H9 (cell line): ENCODE measurements around the gene SELPLG. TPM values are rescaled to one million over a fixed set of nuclear protein-coding genes. Genes with fewer than 3 reads are reported as not detected.

ENCODE experiments used
- DNase-seq: peaks from one replicate; pipeline ENCODE4 v3.0.0-alpha.2; 2017
- H2AFZ ChIP-seq: one replicate; pipeline ENCODE4 v1.6.1; 2013; ENCODE audit warnings: mild to moderate bottlenecking, low read length, control low read depth, moderate library complexity
- H2AK5ac ChIP-seq: 2 replicates; pipeline ENCODE4 v1.6.1; 2013; ENCODE audit warnings: low read length, control low read depth, mixed read lengths; ENCODE audit not compliant: insufficient read length
- H2BK120ac ChIP-seq: one replicate; pipeline ENCODE4 v1.6.1; 2013; ENCODE audit warnings: low read depth, mild to moderate bottlenecking, low read length, control low read depth, inconsistent platforms; ENCODE audit not compliant: poor library complexity, severe bottlenecking
- H2BK12ac ChIP-seq: 2 replicates; pipeline ENCODE4 v1.6.1; 2013; ENCODE audit warnings: low read length, control low read depth, mixed read lengths, low read depth; ENCODE audit not compliant: insufficient read length
- H2BK15ac ChIP-seq: 2 replicates; pipeline ENCODE4 v1.6.1; 2013; ENCODE audit warnings: low read depth, low read length, control low read depth
- H2BK20ac ChIP-seq: one replicate; pipeline ENCODE4 v1.6.1; 2013; ENCODE audit warnings: low read depth, mild to moderate bottlenecking, low read length, control low read depth, inconsistent platforms; ENCODE audit not compliant: poor library complexity, severe bottlenecking
- H2BK5ac ChIP-seq: 2 replicates; pipeline ENCODE4 v1.6.1; 2013; ENCODE audit warnings: low read length, control low read depth, mixed read lengths; ENCODE audit not compliant: insufficient read length
- H3K14ac ChIP-seq: 2 replicates; pipeline ENCODE4 v1.6.1; 2013; ENCODE audit warnings: low read length, control low read depth; ENCODE audit not compliant: insufficient read depth
- H3K18ac ChIP-seq: 2 replicates; pipeline ENCODE4 v1.6.1; 2013; ENCODE audit warnings: low read depth, mild to moderate bottlenecking, mixed read lengths, low read length, control low read depth; ENCODE audit not compliant: insufficient read length
- H3K23ac ChIP-seq: 2 replicates; pipeline ENCODE4 v1.6.1; 2013; ENCODE audit warnings: low read length, control low read depth, mixed read lengths, low read depth; ENCODE audit not compliant: insufficient read length
- H3K23me2 ChIP-seq: 2 replicates; pipeline ENCODE4 v1.6.1; 2013; ENCODE audit warnings: low read depth, mild to moderate bottlenecking, mixed read lengths, low read length, control low read depth; ENCODE audit not compliant: insufficient read length, poor library complexity, severe bottlenecking
- H3K27ac ChIP-seq: 2 replicates; pipeline ENCODE4 v1.5.1; 2013; ENCODE audit warnings: low read length, control low read depth, mixed read lengths, low read depth; ENCODE audit not compliant: insufficient read length
- H3K27me3 ChIP-seq: 2 replicates; pipeline ENCODE4 v1.6.1; 2013; ENCODE audit warnings: low read length, control low read depth, inconsistent platforms; ENCODE audit not compliant: insufficient read depth
- H3K4ac ChIP-seq: 2 replicates; pipeline ENCODE4 v1.6.1; 2013; ENCODE audit warnings: low read depth, mild to moderate bottlenecking, control low read depth, inconsistent platforms, low read length, moderate library complexity
- H3K4me1 ChIP-seq: 2 replicates; pipeline ENCODE4 v1.6.1; 2013; ENCODE audit warnings: low read length, control low read depth, inconsistent platforms; ENCODE audit not compliant: insufficient read depth
- H3K4me2 ChIP-seq: 2 replicates; pipeline ENCODE4 v1.6.1; 2013; ENCODE audit warnings: low read length, control low read depth, mixed read lengths; ENCODE audit not compliant: insufficient read length, insufficient read depth
- H3K56ac ChIP-seq: 2 replicates; pipeline ENCODE4 v1.6.1; 2013; ENCODE audit warnings: low read depth, mild to moderate bottlenecking, mixed read lengths, low read length, control low read depth; ENCODE audit not compliant: insufficient read length
- H3K79me1 ChIP-seq: 2 replicates; pipeline ENCODE4 v1.6.1; 2013; ENCODE audit warnings: low read depth, mild to moderate bottlenecking, moderate library complexity, low read length, control low read depth, inconsistent platforms; ENCODE audit not compliant: insufficient read depth, poor library complexity, severe bottlenecking
- H3K79me2 ChIP-seq: 2 replicates; pipeline ENCODE4 v1.6.1; 2013; ENCODE audit warnings: low read length, control low read depth, inconsistent platforms; ENCODE audit not compliant: insufficient read depth
- H3K9ac ChIP-seq: 2 replicates; pipeline ENCODE4 v1.6.1; 2013; ENCODE audit warnings: low read length, control low read depth, mixed read lengths; ENCODE audit not compliant: insufficient read length; ENCODE audit errors: extremely low read depth
- H3K9me3 ChIP-seq: one replicate; pipeline ENCODE4 v1.6.1; 2013; ENCODE audit warnings: low read depth, low read length, inconsistent platforms; ENCODE audit not compliant: control insufficient read depth
- H3T11ph ChIP-seq: one replicate; pipeline ENCODE4 v1.6.1; 2013; ENCODE audit warnings: mild to moderate bottlenecking, low read length, control low read depth, inconsistent platforms
- H4K20me1 ChIP-seq: one replicate; pipeline ENCODE4 v1.6.1; 2013; ENCODE audit not compliant: control insufficient read depth, insufficient read length, insufficient read depth
- H4K5ac ChIP-seq: 2 replicates; pipeline ENCODE4 v1.6.1; 2013; ENCODE audit warnings: low read depth, mild to moderate bottlenecking, mixed read lengths, low read length, control low read depth; ENCODE audit not compliant: insufficient read length
- H4K8ac ChIP-seq: replicated peaks from 2 replicates; pipeline ENCODE4 v1.6.1; 2013; ENCODE audit warnings: low read length, control low read depth, mixed read lengths, low read depth; ENCODE audit not compliant: insufficient read length
- H4K91ac ChIP-seq: 2 replicates; pipeline ENCODE4 v1.6.1; 2013; ENCODE audit warnings: low read depth, mild to moderate bottlenecking, moderate library complexity, mixed read lengths, low read length, control low read depth; ENCODE audit not compliant: insufficient read length
- H3K27ac Mint-ChIP-seq, 3 experiments: 2 replicates in 2 of 3; 3 replicates in 1 of 3; pipeline ENCODE4 v1.8.0; 2020 to 2021; ENCODE audit warnings: mixed read lengths in 3 of 3, mild to moderate bottlenecking in 1 of 3, moderate library complexity in 1 of 3
- H3K27me3 Mint-ChIP-seq: 2 replicates; pipeline ENCODE4 v1.8.0; 2021; ENCODE audit warnings: low read depth, mild to moderate bottlenecking, moderate library complexity, mixed read lengths
- H3K36me3 Mint-ChIP-seq, 3 experiments: 2 replicates in 2 of 3; 3 replicates in 1 of 3; pipeline ENCODE4 v1.8.0; 2020 to 2021; ENCODE audit warnings: low read depth in 3 of 3, mixed read lengths in 3 of 3; ENCODE audit not compliant: insufficient read depth in 1 of 3
- H3K4me1 Mint-ChIP-seq, 2 experiments: 2 replicates each; pipeline ENCODE4 v1.8.0; 2020; ENCODE audit warnings: mixed read lengths in 2 of 2
- H3K4me3 Mint-ChIP-seq, 2 experiments: 2 replicates in 1 of 2; 3 replicates in 1 of 2; pipeline ENCODE4 v1.8.0; 2020 to 2021; ENCODE audit warnings: mild to moderate bottlenecking in 2 of 2, mixed read lengths in 2 of 2, moderate library complexity in 1 of 2
- H3K9me3 Mint-ChIP-seq, 2 experiments: 2 replicates in 1 of 2; 3 replicates in 1 of 2; pipeline ENCODE4 v1.8.0; 2020; ENCODE audit warnings: mild to moderate bottlenecking in 2 of 2, mixed read lengths in 2 of 2, moderate library complexity in 1 of 2
- WGBS: extraction: QIAGEN DNeasy Blood & Tissue Kit; methylation state at CpG from one replicate; pipeline ENCODE4 v1.1.7; 2013; ENCODE audit warnings: missing lambda C conversion rate, low lambda C conversion rate, mixed read lengths; ENCODE audit not compliant: insufficient read length; ENCODE audit errors: extremely low coverage; 5-methylcytosine and 5-hydroxymethylcytosine counted together
- total RNA-seq: library from RNA; stranded (reverse); gene quantifications from 2 replicates; pipeline ENCODE4 v1.2.1, GENCODE V29; 2021
- TF ChIP-seq, protein P1 (sequence below): fragments of 200-600 bp; sonication (generic); conservative IDR thresholded peaks from 3 replicates; pipeline ENCODE4 v1.8.0; 2021; ENCODE audit warnings: antibody characterized with exemption, mild to moderate bottlenecking

The SELPLG gene
- total RNA-seq, 1 experiment from 2014 or later = 0.15 TPM

DNA sequence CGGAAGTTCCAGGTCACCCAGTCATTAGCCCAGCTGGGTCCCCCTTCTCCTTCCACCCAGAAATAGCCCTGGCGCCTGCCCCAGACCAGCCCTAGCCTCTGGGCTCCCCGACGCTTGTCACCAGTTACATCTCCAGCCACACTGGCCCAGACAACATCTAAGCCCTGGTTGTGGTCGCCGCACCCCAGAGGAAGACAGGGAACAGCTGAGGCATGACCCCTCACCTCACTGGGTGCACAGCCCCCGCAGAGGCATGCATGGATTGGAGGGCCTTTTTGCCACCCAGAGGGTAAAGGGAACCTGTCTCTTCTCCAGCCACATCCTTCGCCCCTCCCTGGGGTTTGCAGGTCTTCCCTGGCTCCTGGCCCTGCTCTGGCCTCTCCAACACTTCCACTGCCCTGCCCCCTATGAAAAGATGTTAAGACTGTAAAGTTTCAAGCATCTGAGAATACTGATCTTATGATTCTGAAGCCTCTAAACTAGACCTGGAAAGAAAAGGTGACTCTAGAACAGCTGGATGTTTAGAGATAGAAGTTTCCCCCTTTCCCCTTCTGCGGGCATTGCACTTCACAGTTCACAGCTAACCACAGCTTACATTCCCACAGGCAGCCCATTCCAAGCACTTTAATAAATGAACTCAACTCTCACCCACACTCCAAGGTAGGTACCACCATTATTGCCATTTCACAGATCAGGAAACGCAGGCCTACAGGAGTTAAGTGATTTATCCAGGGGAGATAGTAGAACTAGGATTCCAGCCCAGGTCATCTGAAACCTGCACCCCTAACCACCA lies 50.5 kb downstream of the SELPLG start:
- Histone ChIP-seq H3T11ph (no peak overlapping the region), H4K8ac (no peak overlapping the region), H3K14ac (no peak overlapping the region), H3K79me2 (no peaks in the 10 kb centered on the region), H4K5ac (no peak overlapping the region), H3K27me3 (no peaks in the 10 kb centered on the region), H3K4me1 (no peaks in the 10 kb centered on the region), H3K27ac (no peak overlapping the region), H3K4ac (no peak overlapping the region), H3K9me3 (no peaks in the 10 kb centered on the region), H3K23me2 (no peaks in the 10 kb centered on the region), H3K56ac (no peak overlapping the region), H2BK5ac (no peak overlapping the region), H3K4me2 (no peak overlapping the region), H2AK5ac (no peak overlapping the region), H2BK15ac (no peak overlapping the region), H4K20me1 (no peaks in the 10 kb centered on the region), H3K23ac (no peak overlapping the region), H2BK20ac (no peak overlapping the region), H2BK120ac (no peak overlapping the region), H4K91ac (no peak overlapping the region), H3K79me1 (no peaks in the 10 kb centered on the region), H3K18ac (no peak overlapping the region), H2AFZ (no peak overlapping the region), H3K9ac (no peak overlapping the region), H2BK12ac (no peak overlapping the region)
- peak overlapping the region in 1 of 3 experiments; percentile 37; a peak in 1 of 7 replicates for H3K27ac Mint-ChIP-seq
- no peak for DNase-seq
- no peak overlapping the region for H3K4me3 Mint-ChIP-seq
- H3K27me3 Mint-ChIP-seq = peaks cover 1% of the 10 kb centered on the region
- H3K36me3 Mint-ChIP-seq = peaks cover 2 to 11% (median 4%) of the 10 kb centered on the region in 3 experiments; a peak in 4 of 7 replicates
- WGBS = no CpG with 5 or more reads among the region's 10 CpGs
- TF ChIP-seq, protein P1, sequence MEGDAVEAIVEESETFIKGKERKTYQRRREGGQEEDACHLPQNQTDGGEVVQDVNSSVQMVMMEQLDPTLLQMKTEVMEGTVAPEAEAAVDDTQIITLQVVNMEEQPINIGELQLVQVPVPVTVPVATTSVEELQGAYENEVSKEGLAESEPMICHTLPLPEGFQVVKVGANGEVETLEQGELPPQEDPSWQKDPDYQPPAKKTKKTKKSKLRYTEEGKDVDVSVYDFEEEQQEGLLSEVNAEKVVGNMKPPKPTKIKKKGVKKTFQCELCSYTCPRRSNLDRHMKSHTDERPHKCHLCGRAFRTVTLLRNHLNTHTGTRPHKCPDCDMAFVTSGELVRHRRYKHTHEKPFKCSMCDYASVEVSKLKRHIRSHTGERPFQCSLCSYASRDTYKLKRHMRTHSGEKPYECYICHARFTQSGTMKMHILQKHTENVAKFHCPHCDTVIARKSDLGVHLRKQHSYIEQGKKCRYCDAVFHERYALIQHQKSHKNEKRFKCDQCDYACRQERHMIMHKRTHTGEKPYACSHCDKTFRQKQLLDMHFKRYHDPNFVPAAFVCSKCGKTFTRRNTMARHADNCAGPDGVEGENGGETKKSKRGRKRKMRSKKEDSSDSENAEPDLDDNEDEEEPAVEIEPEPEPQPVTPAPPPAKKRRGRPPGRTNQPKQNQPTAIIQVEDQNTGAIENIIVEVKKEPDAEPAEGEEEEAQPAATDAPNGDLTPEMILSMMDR = no peak
- peaks cover 9 to 10% of the 10 kb centered on the region in 2 experiments for H3K9me3 Mint-ChIP-seq
- H3K4me1 Mint-ChIP-seq = peaks cover 0 to 10% of the 10 kb centered on the region in 2 experiments; a peak in 2 of 4 replicates
